ENCODE measurements around the gene STIM1.
"Not testable (repeated sequence)": the region's sequence is repeated elsewhere in the genome, so short reads cannot be mapped to it uniquely, and the experiment has no call there.

STIM1 gene

GRCh38 chr11:3856856-3857553 is 1.5 kb downstream of the STIM1 start:
- DNase-seq = no peak

- no peak for DNase-seq
These were observed 2.2 kb downstream of the STIM1 start for GRCh38 chr11:3857628-3858027.

GRCh38 chr11:3859373-3859881 is 4.0 kb downstream of the STIM1 start:
- DNase-seq = no peak

- DNase-seq = no peak
These were observed 4.9 kb downstream of the STIM1 start for GRCh38 chr11:3860375-3860774.

- DNase-seq = not testable (repeated sequence)
These were observed 5.5 kb downstream of the STIM1 start for GRCh38 chr11:3860898-3861393.

- DNase-seq = no peak
These were observed 6.2 kb downstream of the STIM1 start for GRCh38 chr11:3861683-3862082.

GRCh38 chr11:3865388-3866193 is 10.1 kb downstream of the STIM1 start:
- no peak for DNase-seq

- no peak for DNase-seq
These were observed 10.7 kb downstream of the STIM1 start for GRCh38 chr11:3866206-3866605.

- DNase-seq = no peak
These were observed 11.4 kb downstream of the STIM1 start for GRCh38 chr11:3866836-3867208.

- DNase-seq = no peak
These were observed 12.0 kb downstream of the STIM1 start for GRCh38 chr11:3867209-3868091.

- DNase-seq = no peak
These were observed 18.4 kb downstream of the STIM1 start for GRCh38 chr11:3873712-3874349.

- DNase-seq = no peak
These were observed 21.1 kb downstream of the STIM1 start for GRCh38 chr11:3876613-3877012.

GRCh38 chr11:3877364-3878257 is 22.1 kb downstream of the STIM1 start:
- no peak for DNase-seq

- no peak for DNase-seq
These were observed 22.8 kb downstream of the STIM1 start for GRCh38 chr11:3878258-3878584.

- DNase-seq = no peak
These were observed 23.9 kb downstream of the STIM1 start for GRCh38 chr11:3879216-3879966.

- DNase-seq = no peak
These were observed 24.6 kb downstream of the STIM1 start for GRCh38 chr11:3879967-3880542.

GRCh38 chr11:3880724-3881123 is 25.3 kb downstream of the STIM1 start:
- no peak for DNase-seq

- no peak for DNase-seq
These were observed 27.2 kb downstream of the STIM1 start for GRCh38 chr11:3882655-3883054.

- DNase-seq = no peak
These were observed 30.4 kb downstream of the STIM1 start for GRCh38 chr11:3885855-3886254.

- no peak for DNase-seq
These were observed 31.5 kb downstream of the STIM1 start for GRCh38 chr11:3886985-3887384.

Data from DMS 273 treated with DMSO at 0.1 percent for 48 hours (cell line).